Upper lobe of left lung (tissue), 4 donors: ENCODE results near the gene TSPAN16.
"Not testable (repeated sequence)": the region's sequence is repeated elsewhere in the genome, so short reads cannot be mapped to it uniquely, and the experiment has no call there.

Experiments
- CTCF ChIP-seq, 6 experiments: fragments of 450-650 bp in 4 of 6; fragments of 200-600 bp in 2 of 6; sonication (generic) in 2 of 6; IDR thresholded peaks; one replicate each; pipeline ENCODE4 v1.5.1; 2016 to 2019; ENCODE audit warnings: antibody characterized with exemption in 6 of 6
- POLR2A ChIP-seq, 4 donors: fragments of 450-650 bp; IDR thresholded peaks; one replicate each; pipeline ENCODE4 v1.5.1; 2016 to 2017; ENCODE audit warnings: antibody characterized with exemption in 4 of 4, mild to moderate bottlenecking in 2 of 4

- not testable (repeated sequence) for TF ChIP-seq CTCF, POLR2A (IDR thresholded peaks at IDR 0.05)
These were observed 24.5 kb downstream of the TSPAN16 start for GRCh38 chr19:11320278-11320995.
